Measurements from ENCODE around the gene GAGE13. TPM values are rescaled to one million over a fixed set of nuclear protein-coding genes. Genes with fewer than 3 reads are reported as not detected.
"Not testable (repeated sequence)": the region's sequence is repeated elsewhere in the genome, so short reads cannot be mapped to it uniquely, and the experiment has no call there.

GAGE13 gene
- total RNA-seq, 1 donor from 2014 or later = not detected

DNA sequence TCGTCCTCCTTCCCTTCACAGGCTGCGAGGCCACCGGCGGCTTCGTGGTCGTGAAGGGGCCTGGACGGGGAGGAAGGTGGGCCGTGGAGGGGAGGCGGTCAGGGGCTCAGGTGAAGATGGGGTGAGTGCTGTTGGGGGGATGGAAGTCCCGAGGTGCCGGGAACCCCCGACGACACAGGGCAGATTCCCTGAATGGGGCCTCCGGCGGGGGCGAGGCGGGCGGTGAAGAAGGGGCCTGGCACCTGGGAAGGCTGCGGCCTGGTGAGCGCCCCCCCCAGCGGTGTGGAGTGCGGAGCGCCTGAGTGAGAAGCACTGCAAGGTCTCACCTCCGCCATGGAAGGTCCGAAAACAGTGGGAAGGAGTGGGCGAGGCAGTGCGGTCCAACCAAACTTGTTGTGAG lies 9.1 kb upstream of the GAGE13 start:
- H3K9ac ChIP-seq (ENCODE audit: low read depth in 1 of 3, low read length in 3 of 3); H3K36me3 ChIP-seq (ENCODE audit: control insufficient read depth in 3 of 3, insufficient read depth in 3 of 3, low read length in 3 of 3); H3K4me3 ChIP-seq (ENCODE audit: low read length in 3 of 3); H3K27ac ChIP-seq (ENCODE audit: low read depth, low read length); H3K9me3 ChIP-seq (ENCODE audit: control insufficient read depth in 3 of 3, low read length in 3 of 3); H3K27me3 ChIP-seq (ENCODE audit: control insufficient read depth in 3 of 3, insufficient read depth in 3 of 3, low read length in 3 of 3); H3K4me1 ChIP-seq (ENCODE audit: control insufficient read depth in 3 of 3, insufficient read depth in 3 of 3, low read length in 3 of 3): not testable (repeated sequence)

DNA sequence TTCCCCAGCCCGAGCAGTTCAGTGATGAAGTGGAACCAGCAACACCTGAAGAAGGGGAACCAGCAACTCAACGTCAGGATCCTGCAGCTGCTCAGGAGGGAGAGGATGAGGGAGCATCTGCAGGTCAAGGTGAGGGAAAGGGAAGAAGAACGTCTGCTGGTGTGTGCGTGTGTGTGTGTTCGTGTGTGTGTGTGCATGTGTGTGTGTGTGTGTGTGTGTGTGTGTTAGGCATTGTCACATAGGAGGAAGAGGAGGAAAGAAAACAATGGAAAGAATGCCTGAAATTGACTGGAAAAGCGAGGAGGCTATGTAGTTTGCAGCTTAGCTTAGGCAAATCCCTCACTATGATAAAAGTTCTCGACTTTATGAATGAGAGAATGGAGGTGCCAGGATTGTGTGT lies 7.6 kb upstream of the GAGE13 start:
- H3K36me3 ChIP-seq (ENCODE audit: control insufficient read depth in 3 of 3, insufficient read depth in 3 of 3, low read length in 3 of 3); H3K4me3 ChIP-seq (ENCODE audit: low read length in 3 of 3); H3K4me1 ChIP-seq (ENCODE audit: control insufficient read depth in 3 of 3, insufficient read depth in 3 of 3, low read length in 3 of 3); H3K27me3 ChIP-seq (ENCODE audit: control insufficient read depth in 3 of 3, insufficient read depth in 3 of 3, low read length in 3 of 3); H3K9ac ChIP-seq (ENCODE audit: low read depth in 1 of 3, low read length in 3 of 3); H3K27ac ChIP-seq (ENCODE audit: low read depth, low read length); H3K9me3 ChIP-seq (ENCODE audit: control insufficient read depth in 3 of 3, low read length in 3 of 3): not testable (repeated sequence)

DNA sequence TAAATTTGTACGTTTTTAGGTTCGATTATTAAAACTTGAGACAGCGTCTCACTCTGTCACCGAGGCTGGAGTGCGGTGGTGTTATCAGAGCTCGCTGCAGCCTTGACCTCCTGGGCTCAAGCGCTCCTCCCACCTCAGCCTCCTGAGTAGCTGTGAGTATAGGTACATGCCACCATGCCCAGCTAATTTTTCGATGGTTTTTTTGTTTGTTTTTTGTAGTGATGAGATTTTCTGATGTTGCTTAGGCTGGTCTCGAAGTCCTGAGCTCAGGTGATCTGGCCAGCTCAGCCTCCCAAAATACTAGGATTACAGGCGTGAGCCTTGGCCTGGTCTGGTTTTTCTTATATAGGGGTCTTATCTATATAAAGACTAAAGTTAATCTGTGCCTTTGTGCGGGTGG lies 961 bp upstream of the GAGE13 start:
- not testable (repeated sequence) for H3K36me3 ChIP-seq (ENCODE audit: control insufficient read depth in 3 of 3, insufficient read depth in 3 of 3, low read length in 3 of 3); H3K9me3 ChIP-seq (ENCODE audit: control insufficient read depth in 3 of 3, low read length in 3 of 3); H3K27ac ChIP-seq (ENCODE audit: low read depth, low read length); H3K4me3 ChIP-seq (ENCODE audit: low read length in 3 of 3); H3K27me3 ChIP-seq (ENCODE audit: control insufficient read depth in 3 of 3, insufficient read depth in 3 of 3, low read length in 3 of 3); H3K9ac ChIP-seq (ENCODE audit: low read depth in 1 of 3, low read length in 3 of 3); H3K4me1 ChIP-seq (ENCODE audit: control insufficient read depth in 3 of 3, insufficient read depth in 3 of 3, low read length in 3 of 3)

DNA sequence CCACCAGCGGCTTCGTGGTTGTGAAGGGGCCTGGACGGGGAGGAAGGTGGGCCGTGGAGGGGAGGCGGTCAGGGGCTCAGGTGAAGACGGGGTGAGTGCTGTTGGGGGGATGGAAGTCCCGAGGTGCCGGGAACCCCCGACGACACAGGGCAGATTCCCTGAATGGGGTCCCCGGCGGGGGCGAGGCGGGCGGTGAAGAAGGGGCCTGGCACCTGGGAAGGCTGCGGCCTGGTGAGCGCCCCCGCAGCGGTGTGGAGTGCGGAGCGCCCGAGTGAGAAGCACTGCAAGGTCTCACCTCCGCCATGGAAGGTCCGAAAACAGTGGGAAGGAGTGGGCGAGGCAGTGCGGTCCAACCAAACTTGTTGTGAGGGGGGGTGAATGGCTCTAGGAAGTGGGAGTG lies 459 bp downstream of the GAGE13 start:
- not testable (repeated sequence) for H3K36me3 ChIP-seq (ENCODE audit: control insufficient read depth in 3 of 3, insufficient read depth in 3 of 3, low read length in 3 of 3); H3K27me3 ChIP-seq (ENCODE audit: control insufficient read depth in 3 of 3, insufficient read depth in 3 of 3, low read length in 3 of 3); H3K9ac ChIP-seq (ENCODE audit: low read depth in 1 of 3, low read length in 3 of 3); H3K4me3 ChIP-seq (ENCODE audit: low read length in 3 of 3); H3K4me1 ChIP-seq (ENCODE audit: control insufficient read depth in 3 of 3, insufficient read depth in 3 of 3, low read length in 3 of 3); H3K27ac ChIP-seq (ENCODE audit: low read depth, low read length); H3K9me3 ChIP-seq (ENCODE audit: control insufficient read depth in 3 of 3, low read length in 3 of 3)

DNA sequence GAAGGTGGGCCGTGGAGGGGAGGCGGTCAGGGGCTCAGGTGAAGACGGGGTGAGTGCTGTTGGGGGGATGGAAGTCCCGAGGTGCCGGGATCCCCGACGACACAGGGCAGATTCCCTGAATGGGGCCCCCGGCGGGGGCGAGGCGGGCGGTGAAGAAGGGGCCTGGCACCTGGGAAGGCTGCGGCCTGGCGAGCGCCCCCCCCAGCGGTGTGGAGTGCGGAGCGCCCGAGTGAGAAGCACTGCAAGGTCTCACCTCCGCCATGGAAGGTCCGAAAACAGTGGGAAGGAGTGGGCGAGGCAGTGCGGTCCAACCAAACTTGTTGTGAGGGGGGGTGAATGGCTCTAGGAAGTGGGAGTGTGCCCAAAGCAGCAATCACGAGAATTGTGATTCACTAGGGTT lies 10.1 kb downstream of the GAGE13 start:
- not testable (repeated sequence) for H3K27ac ChIP-seq (ENCODE audit: low read depth, low read length); H3K9me3 ChIP-seq (ENCODE audit: control insufficient read depth in 3 of 3, low read length in 3 of 3); H3K36me3 ChIP-seq (ENCODE audit: control insufficient read depth in 3 of 3, insufficient read depth in 3 of 3, low read length in 3 of 3); H3K9ac ChIP-seq (ENCODE audit: low read depth in 1 of 3, low read length in 3 of 3); H3K27me3 ChIP-seq (ENCODE audit: control insufficient read depth in 3 of 3, insufficient read depth in 3 of 3, low read length in 3 of 3); H3K4me3 ChIP-seq (ENCODE audit: low read length in 3 of 3); H3K4me1 ChIP-seq (ENCODE audit: control insufficient read depth in 3 of 3, insufficient read depth in 3 of 3, low read length in 3 of 3)

DNA sequence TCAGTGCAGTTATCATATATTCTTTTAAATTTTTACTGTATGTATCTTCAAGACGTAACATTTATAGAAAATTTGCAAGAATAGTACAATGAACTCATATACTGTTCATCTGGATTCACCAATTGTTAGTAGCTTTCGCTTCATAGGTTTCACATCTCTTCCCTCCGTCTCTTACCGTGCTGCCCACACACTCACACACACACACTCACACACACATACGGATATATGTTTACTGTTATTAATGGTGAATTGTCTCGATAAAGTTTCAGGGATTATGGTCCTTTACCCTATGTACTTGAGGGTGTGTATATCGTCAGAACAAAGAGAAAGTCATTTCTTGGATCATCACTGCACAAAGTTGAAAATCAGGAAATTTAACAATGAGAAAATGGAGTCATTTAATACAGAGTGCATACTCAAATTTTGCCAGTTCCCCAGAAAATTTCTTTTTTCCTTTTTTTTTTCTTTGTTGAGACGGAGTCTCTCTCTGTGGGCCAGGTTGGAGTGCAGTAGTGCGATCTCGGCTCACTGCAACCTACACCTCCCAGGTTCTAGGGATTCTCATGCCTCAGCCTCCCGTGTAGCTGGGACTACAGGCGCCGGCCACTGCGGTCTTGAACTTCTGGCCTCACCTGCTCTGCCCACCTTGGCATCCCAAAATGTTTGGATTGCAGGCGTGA lies 13.3 kb downstream of the GAGE13 start:
- H3K4me1 ChIP-seq (ENCODE audit: control insufficient read depth in 3 of 3, insufficient read depth in 3 of 3, low read length in 3 of 3); H3K27me3 ChIP-seq (ENCODE audit: control insufficient read depth in 3 of 3, insufficient read depth in 3 of 3, low read length in 3 of 3); H3K9ac ChIP-seq (ENCODE audit: low read depth in 1 of 3, low read length in 3 of 3); H3K36me3 ChIP-seq (ENCODE audit: control insufficient read depth in 3 of 3, insufficient read depth in 3 of 3, low read length in 3 of 3); H3K9me3 ChIP-seq (ENCODE audit: control insufficient read depth in 3 of 3, low read length in 3 of 3); H3K27ac ChIP-seq (ENCODE audit: low read depth, low read length); H3K4me3 ChIP-seq (ENCODE audit: low read length in 3 of 3): not testable (repeated sequence)

DNA sequence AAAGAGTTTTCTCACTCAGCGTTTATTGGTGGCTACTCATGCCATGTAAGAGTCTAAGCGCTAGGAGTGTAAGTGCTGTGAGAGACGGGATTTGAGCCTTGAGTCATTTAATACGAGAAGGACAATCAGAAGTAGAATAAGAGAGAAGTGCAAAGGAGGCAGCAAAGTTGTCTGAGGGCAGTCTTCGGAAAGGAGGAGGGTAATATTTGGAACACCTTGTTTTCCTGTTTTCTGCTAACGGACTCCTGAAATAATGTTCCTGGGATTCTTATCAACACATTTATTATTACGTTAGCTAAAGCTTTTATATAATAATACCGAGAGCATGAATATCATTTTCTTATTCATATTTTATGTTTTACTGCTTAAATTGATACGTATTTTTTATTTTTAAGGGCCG lies 14.0 kb downstream of the GAGE13 start:
- not testable (repeated sequence) for H3K9ac ChIP-seq (ENCODE audit: low read depth in 1 of 3, low read length in 3 of 3); H3K36me3 ChIP-seq (ENCODE audit: control insufficient read depth in 3 of 3, insufficient read depth in 3 of 3, low read length in 3 of 3); H3K9me3 ChIP-seq (ENCODE audit: control insufficient read depth in 3 of 3, low read length in 3 of 3); H3K27ac ChIP-seq (ENCODE audit: low read depth, low read length); H3K27me3 ChIP-seq (ENCODE audit: control insufficient read depth in 3 of 3, insufficient read depth in 3 of 3, low read length in 3 of 3); H3K4me3 ChIP-seq (ENCODE audit: low read length in 3 of 3); H3K4me1 ChIP-seq (ENCODE audit: control insufficient read depth in 3 of 3, insufficient read depth in 3 of 3, low read length in 3 of 3)

DNA sequence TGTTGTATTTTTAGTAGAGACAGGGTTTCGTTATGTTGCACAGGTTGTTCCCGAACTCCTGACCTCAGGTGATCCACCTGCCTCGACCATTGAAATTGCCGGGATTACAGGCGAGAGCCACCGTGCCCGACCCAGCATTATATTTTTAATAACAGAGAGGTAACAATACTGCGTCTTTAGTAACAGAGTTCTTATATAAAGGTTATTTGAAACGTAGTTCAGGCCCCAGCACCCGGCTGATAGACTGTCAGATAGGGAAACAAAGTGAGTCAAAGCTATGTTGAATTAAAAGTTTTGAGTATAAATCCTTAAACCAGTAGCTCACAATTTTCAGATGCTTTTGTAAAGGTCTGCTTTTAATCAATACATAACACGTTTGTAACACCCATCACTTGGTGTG lies 14.8 kb downstream of the GAGE13 start:
- not testable (repeated sequence) for H3K27me3 ChIP-seq (ENCODE audit: control insufficient read depth in 3 of 3, insufficient read depth in 3 of 3, low read length in 3 of 3); H3K4me1 ChIP-seq (ENCODE audit: control insufficient read depth in 3 of 3, insufficient read depth in 3 of 3, low read length in 3 of 3); H3K9ac ChIP-seq (ENCODE audit: low read depth in 1 of 3, low read length in 3 of 3); H3K36me3 ChIP-seq (ENCODE audit: control insufficient read depth in 3 of 3, insufficient read depth in 3 of 3, low read length in 3 of 3); H3K9me3 ChIP-seq (ENCODE audit: control insufficient read depth in 3 of 3, low read length in 3 of 3); H3K27ac ChIP-seq (ENCODE audit: low read depth, low read length); H3K4me3 ChIP-seq (ENCODE audit: low read length in 3 of 3)

Other genes starting within 250 kb of the GAGE13 start
- gene GPKOW, start 207.8 kb upstream of the GAGE13 start, total RNA-seq = 20.4 TPM
- 2.1 TPM for gene MAGIX, start 168.8 kb upstream of the GAGE13 start, total RNA-seq
- 19.3 TPM for gene PLP2, start 159.7 kb upstream of the GAGE13 start, total RNA-seq
- 2.6 TPM for gene PRICKLE3, start 145.2 kb upstream of the GAGE13 start, total RNA-seq
- 1.0 TPM for gene SYP, start 131.4 kb upstream of the GAGE13 start, total RNA-seq
- not detected for gene CACNA1F, start 98.2 kb upstream of the GAGE13 start, total RNA-seq
- gene CCDC22, start 96.1 kb upstream of the GAGE13 start, total RNA-seq = 5.7 TPM
- not detected for gene FOXP3, start 66.9 kb upstream of the GAGE13 start, total RNA-seq
- 6.8 TPM for gene PPP1R3F, start 61.8 kb upstream of the GAGE13 start, total RNA-seq
- not detected for gene GAGE10, start 27.9 kb upstream of the GAGE13 start, total RNA-seq
- gene GAGE12J, start 9.5 kb upstream of the GAGE13 start, total RNA-seq = not detected
- gene GAGE12C, start 200.6 kb downstream of the GAGE13 start, total RNA-seq = not detected
- not detected for gene GAGE12D, start 210.2 kb downstream of the GAGE13 start, total RNA-seq
- gene GAGE12E, start 219.7 kb downstream of the GAGE13 start, total RNA-seq = not detected
- not detected for gene GAGE12F, start 229.3 kb downstream of the GAGE13 start, total RNA-seq
- gene GAGE12G, start 238.8 kb downstream of the GAGE13 start, total RNA-seq = not detected
- gene GAGE12H, start 248.4 kb downstream of the GAGE13 start, total RNA-seq = not detected